AG09319 (cell line): ENCODE results near the gene APP.

Source experiments
- DNase-seq: peaks from one replicate; pipeline ENCODE4 v3.0.0-alpha.2; 2010; ENCODE audit warnings: low read depth; ENCODE audit errors: extremely low read depth
- TF ChIP-seq, protein P1 (sequence below): IDR thresholded peaks from 2 replicates; pipeline ENCODE4 v1.5.1; 2011; ENCODE audit warnings: low read depth, mild to moderate bottlenecking, inconsistent platforms, low read length, moderate library complexity

The APP gene

DNA sequence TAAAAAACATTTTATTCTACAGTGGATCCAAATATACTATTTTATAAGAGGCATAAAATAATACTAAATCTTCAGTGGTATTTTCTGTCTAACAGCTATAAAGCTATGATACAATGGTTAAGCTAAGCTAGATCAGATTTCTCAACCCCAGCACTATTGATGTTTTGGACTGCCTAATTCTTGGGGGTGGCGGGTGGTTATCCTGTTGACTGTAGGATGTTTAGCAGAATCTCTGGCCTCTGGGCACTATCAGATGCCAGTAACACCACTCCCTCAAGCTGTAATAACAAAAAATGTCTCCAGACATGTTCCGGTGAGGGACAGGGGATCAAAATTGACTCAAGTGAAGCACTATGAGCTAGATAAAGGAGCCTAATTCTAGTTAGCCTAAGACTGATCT, 118.5 kb downstream of the APP start:
- DNase-seq, result no peak
- TF ChIP-seq, protein P1, sequence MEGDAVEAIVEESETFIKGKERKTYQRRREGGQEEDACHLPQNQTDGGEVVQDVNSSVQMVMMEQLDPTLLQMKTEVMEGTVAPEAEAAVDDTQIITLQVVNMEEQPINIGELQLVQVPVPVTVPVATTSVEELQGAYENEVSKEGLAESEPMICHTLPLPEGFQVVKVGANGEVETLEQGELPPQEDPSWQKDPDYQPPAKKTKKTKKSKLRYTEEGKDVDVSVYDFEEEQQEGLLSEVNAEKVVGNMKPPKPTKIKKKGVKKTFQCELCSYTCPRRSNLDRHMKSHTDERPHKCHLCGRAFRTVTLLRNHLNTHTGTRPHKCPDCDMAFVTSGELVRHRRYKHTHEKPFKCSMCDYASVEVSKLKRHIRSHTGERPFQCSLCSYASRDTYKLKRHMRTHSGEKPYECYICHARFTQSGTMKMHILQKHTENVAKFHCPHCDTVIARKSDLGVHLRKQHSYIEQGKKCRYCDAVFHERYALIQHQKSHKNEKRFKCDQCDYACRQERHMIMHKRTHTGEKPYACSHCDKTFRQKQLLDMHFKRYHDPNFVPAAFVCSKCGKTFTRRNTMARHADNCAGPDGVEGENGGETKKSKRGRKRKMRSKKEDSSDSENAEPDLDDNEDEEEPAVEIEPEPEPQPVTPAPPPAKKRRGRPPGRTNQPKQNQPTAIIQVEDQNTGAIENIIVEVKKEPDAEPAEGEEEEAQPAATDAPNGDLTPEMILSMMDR, result no peak

DNA sequence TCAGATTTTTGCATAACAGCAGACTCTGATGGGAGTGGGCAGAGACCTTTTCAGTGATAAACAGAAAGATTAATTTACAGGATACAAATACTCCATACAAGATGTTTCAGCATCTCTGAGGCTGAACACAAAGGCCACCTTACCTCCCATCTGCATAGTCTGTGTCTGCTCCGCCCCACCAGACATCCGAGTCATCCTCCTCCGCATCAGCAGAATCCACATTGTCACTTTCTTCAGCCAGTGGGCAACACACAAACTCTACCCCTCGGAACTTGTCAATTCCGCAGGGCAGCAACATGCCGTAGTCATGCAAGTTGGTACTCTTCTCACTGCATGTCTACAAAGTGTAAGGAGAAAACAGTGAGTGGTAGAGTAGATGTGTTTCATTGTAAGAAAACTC, 119.7 kb downstream of the APP start:
- TF ChIP-seq, protein P1, result no peak
- DNase-seq, result no peak

DNA sequence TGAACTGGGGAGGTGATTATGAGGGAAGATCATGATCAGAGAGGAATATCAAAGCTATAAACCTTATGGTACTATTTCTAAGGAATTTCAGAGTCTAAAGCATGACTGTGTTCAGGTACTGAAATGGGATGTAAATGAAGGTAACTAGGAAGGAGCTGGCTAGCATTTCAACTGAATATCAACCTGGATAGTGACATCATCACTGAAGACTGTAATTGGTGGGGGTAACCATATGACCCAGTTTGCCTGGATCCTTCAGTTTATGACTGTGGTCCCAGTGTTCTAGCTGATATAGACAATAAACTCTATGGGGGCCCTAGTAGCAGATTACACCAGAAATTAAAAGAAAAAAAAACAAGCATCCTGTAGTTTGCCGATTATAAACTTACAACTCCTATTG, 120.8 kb downstream of the APP start:
- TF ChIP-seq, protein P1, result no peak
- DNase-seq, result no peak

GRCh38 chr21:26047279-26047967, 123.1 kb downstream of the APP start:
- DNase-seq, result no peak
- TF ChIP-seq, protein P1, result no peak

GRCh38 chr21:26043891-26044290, 126.7 kb downstream of the APP start:
- no peak for DNase-seq
- TF ChIP-seq, protein P1, result no peak

GRCh38 chr21:26042181-26042876, 128.2 kb downstream of the APP start:
- TF ChIP-seq, protein P1, result no peak
- no peak for DNase-seq

GRCh38 chr21:26041431-26042180, 129.0 kb downstream of the APP start:
- DNase-seq, result no peak
- TF ChIP-seq, protein P1, result no peak
